Measurements from ENCODE around the gene FAM228A. TPM values are rescaled to one million over a fixed set of nuclear protein-coding genes. Genes with fewer than 3 reads are reported as not detected.

FAM228A gene
- polyA plus RNA-seq, 1 donor from 2014 or later = 2.6 TPM

DNA sequence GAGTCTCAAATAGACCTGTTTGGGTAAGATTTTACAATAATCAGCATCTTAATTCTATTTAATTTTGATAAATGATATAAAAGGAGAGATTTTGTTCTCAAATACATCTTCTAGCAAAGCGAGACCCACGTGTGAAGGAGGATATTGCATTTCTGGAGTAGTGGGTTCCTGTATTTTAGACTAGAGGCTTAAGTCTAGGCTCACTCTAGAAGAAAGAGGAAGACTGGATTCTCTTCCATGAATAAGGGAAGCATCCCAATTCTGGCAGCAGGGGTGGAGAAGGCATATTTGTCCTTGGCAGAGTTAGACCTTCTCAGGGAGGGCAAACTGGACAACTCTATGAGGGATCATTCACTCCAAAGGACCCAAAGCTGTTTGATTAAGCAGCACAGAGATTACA is 11.3 kb upstream of the FAM228A start:
- no peaks in the 10 kb centered on the region for H3K27me3 ChIP-seq (ENCODE audit: insufficient read depth, low read depth, low read length)
- H3K9me3 ChIP-seq (ENCODE audit: low read length) = peaks cover 3% of the 10 kb centered on the region
- no peaks in the 10 kb centered on the region for H3K79me2 ChIP-seq (replicated peaks; ENCODE audit: insufficient read depth, low read length)
- H3K9me2 ChIP-seq (ENCODE audit: insufficient read depth, low read length) = no peaks in the 10 kb centered on the region
- H3K9ac ChIP-seq (ENCODE audit: low read length) = no peak overlapping the region
- no peak overlapping the region for H2AFZ ChIP-seq (ENCODE audit: low read depth, low read length)
- H3F3A ChIP-seq (ENCODE audit: insufficient read depth, low read length, poor library complexity, severe bottlenecking) = no peaks in the 10 kb centered on the region
- TF ChIP-seq, protein P1, sequence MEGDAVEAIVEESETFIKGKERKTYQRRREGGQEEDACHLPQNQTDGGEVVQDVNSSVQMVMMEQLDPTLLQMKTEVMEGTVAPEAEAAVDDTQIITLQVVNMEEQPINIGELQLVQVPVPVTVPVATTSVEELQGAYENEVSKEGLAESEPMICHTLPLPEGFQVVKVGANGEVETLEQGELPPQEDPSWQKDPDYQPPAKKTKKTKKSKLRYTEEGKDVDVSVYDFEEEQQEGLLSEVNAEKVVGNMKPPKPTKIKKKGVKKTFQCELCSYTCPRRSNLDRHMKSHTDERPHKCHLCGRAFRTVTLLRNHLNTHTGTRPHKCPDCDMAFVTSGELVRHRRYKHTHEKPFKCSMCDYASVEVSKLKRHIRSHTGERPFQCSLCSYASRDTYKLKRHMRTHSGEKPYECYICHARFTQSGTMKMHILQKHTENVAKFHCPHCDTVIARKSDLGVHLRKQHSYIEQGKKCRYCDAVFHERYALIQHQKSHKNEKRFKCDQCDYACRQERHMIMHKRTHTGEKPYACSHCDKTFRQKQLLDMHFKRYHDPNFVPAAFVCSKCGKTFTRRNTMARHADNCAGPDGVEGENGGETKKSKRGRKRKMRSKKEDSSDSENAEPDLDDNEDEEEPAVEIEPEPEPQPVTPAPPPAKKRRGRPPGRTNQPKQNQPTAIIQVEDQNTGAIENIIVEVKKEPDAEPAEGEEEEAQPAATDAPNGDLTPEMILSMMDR (IDR thresholded peaks at IDR 0.05; ENCODE audit: poor library complexity, severe bottlenecking) = no peak
- TF ChIP-seq TAF1 (IDR thresholded peaks at IDR 0.05; ENCODE audit: low read depth) (no peak), RAD21 (conservative IDR thresholded peaks at IDR 0.05) (no peak), EZH2 (IDR thresholded peaks at IDR 0.05; ENCODE audit: borderline replicate concordance, insufficient read depth, low read length, poor library complexity, severe bottlenecking) (no peak), MXI1 (conservative IDR thresholded peaks at IDR 0.05; ENCODE audit: poor library complexity, severe bottlenecking) (no peak), SMC3 (conservative IDR thresholded peaks at IDR 0.05; ENCODE audit: poor library complexity) (no peak), POLR2AphosphoS5 (IDR thresholded peaks at IDR 0.05) (no peak), EP300 (conservative IDR thresholded peaks at IDR 0.05; ENCODE audit: poor library complexity, severe bottlenecking) (no peak)
- TF ChIP-seq, protein P2, sequence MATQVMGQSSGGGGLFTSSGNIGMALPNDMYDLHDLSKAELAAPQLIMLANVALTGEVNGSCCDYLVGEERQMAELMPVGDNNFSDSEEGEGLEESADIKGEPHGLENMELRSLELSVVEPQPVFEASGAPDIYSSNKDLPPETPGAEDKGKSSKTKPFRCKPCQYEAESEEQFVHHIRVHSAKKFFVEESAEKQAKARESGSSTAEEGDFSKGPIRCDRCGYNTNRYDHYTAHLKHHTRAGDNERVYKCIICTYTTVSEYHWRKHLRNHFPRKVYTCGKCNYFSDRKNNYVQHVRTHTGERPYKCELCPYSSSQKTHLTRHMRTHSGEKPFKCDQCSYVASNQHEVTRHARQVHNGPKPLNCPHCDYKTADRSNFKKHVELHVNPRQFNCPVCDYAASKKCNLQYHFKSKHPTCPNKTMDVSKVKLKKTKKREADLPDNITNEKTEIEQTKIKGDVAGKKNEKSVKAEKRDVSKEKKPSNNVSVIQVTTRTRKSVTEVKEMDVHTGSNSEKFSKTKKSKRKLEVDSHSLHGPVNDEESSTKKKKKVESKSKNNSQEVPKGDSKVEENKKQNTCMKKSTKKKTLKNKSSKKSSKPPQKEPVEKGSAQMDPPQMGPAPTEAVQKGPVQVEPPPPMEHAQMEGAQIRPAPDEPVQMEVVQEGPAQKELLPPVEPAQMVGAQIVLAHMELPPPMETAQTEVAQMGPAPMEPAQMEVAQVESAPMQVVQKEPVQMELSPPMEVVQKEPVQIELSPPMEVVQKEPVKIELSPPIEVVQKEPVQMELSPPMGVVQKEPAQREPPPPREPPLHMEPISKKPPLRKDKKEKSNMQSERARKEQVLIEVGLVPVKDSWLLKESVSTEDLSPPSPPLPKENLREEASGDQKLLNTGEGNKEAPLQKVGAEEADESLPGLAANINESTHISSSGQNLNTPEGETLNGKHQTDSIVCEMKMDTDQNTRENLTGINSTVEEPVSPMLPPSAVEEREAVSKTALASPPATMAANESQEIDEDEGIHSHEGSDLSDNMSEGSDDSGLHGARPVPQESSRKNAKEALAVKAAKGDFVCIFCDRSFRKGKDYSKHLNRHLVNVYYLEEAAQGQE (IDR thresholded peaks at IDR 0.05; ENCODE audit: borderline replicate concordance) = no peak
- no peak overlapping the region for H3K4me3 ChIP-seq (ENCODE audit: low read length)
- H3K27ac ChIP-seq (ENCODE audit: low read length) = no peak overlapping the region
- H3K36me3 ChIP-seq (ENCODE audit: insufficient read depth, low read length) = no peaks in the 10 kb centered on the region
- H4K20me1 ChIP-seq (ENCODE audit: insufficient read depth) = no peaks in the 10 kb centered on the region
- H3K4me2 ChIP-seq (ENCODE audit: low read length) = no peak overlapping the region

DNA sequence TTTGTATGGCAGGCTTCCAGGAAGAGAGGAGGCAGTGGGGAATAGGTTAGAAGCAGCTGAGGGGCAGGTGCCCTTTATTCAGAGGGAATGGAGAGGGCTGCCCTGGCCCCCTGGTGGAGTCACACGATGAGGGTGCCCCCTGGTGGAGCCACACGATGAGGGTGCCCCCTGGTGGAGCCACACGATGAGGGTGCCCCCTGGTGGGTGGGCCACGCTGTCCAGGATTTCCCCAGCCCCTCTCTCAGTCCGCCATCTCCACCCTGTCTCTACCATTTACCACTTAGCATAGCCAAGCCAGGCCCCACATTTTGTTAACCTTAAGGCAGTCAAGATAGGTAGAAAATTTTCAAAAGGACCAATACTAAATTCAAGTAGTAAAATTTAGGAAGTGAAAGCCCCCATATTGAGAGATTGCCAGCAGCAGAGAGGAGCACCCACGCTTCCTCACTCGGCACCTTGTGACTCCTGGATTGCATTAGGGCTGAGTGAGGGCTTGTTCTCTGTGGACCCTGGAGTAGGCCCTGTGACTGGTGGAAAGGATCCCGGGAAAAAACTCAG is 10.4 kb upstream of the FAM228A start:
- no peak overlapping the region for H2AFZ ChIP-seq (ENCODE audit: low read depth, low read length)

More for the DNA sequence above, 10.4 kb upstream of the FAM228A start:
- Histone ChIP-seq H3K9ac (ENCODE audit: low read length) (no peak overlapping the region), H3K79me2 (replicated peaks; ENCODE audit: insufficient read depth, low read length) (no peaks in the 10 kb centered on the region), H3K9me3 (ENCODE audit: low read length) (peaks cover 3% of the 10 kb centered on the region), H4K20me1 (ENCODE audit: insufficient read depth) (no peaks in the 10 kb centered on the region), H3K36me3 (ENCODE audit: insufficient read depth, low read length) (no peaks in the 10 kb centered on the region), H3K4me2 (ENCODE audit: low read length) (no peak overlapping the region), H3F3A (ENCODE audit: insufficient read depth, low read length, poor library complexity, severe bottlenecking) (no peaks in the 10 kb centered on the region), H3K4me3 (ENCODE audit: low read length) (no peak overlapping the region), H3K9me2 (ENCODE audit: insufficient read depth, low read length) (no peaks in the 10 kb centered on the region), H3K27me3 (ENCODE audit: insufficient read depth, low read depth, low read length) (no peaks in the 10 kb centered on the region), H3K27ac (ENCODE audit: low read length) (no peak overlapping the region)
- TF ChIP-seq, protein P2 (IDR thresholded peaks at IDR 0.05; ENCODE audit: borderline replicate concordance) = no peak
- TF ChIP-seq EP300 (conservative IDR thresholded peaks at IDR 0.05; ENCODE audit: poor library complexity, severe bottlenecking) (no peak), EZH2 (IDR thresholded peaks at IDR 0.05; ENCODE audit: borderline replicate concordance, insufficient read depth, low read length, poor library complexity, severe bottlenecking) (no peak), RAD21 (conservative IDR thresholded peaks at IDR 0.05) (no peak), SMC3 (conservative IDR thresholded peaks at IDR 0.05; ENCODE audit: poor library complexity) (no peak), MXI1 (conservative IDR thresholded peaks at IDR 0.05; ENCODE audit: poor library complexity, severe bottlenecking) (no peak), POLR2AphosphoS5 (IDR thresholded peaks at IDR 0.05) (no peak), TAF1 (IDR thresholded peaks at IDR 0.05; ENCODE audit: low read depth) (no peak)
- TF ChIP-seq, protein P1 (IDR thresholded peaks at IDR 0.05; ENCODE audit: poor library complexity, severe bottlenecking) = no peak
